ENCODE measurements around the gene GALR1. TPM values are rescaled to one million over a fixed set of nuclear protein-coding genes. Genes with fewer than 3 reads are reported as not detected.

GALR1 gene
- total RNA-seq, 1 donor from 2014 or later = 0.06 TPM

DNA sequence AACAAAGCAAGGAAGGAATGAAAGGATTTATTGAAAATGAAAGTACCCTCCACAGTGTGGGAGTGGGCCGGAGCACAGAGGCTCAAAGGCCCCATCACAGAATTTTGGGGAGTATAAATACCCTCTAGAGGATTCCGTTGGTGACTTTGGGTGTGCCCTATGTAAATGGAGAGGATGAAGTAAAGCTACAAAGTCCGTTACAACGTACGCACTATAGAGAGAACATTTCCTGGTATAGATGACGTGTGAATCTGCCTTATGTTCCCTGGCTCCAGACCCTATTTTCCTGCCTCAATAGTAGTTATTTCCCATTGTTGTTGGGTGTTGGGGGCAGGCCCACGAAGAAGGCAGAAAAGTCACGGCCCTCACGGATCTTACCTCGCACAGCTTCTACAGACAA lies 65.3 kb downstream of the GALR1 start:
- ATAC-seq (no peak), DNase-seq (no peak)
- intact Hi-C loops (cut with DNase I) = no loop called here
- H3K9me3 ChIP-seq = no peaks in the 10 kb centered on the region
- no peaks in the 10 kb centered on the region for H3K4me1 ChIP-seq
- no peaks in the 10 kb centered on the region for H3K27me3 ChIP-seq
- TF ChIP-seq, protein P1, sequence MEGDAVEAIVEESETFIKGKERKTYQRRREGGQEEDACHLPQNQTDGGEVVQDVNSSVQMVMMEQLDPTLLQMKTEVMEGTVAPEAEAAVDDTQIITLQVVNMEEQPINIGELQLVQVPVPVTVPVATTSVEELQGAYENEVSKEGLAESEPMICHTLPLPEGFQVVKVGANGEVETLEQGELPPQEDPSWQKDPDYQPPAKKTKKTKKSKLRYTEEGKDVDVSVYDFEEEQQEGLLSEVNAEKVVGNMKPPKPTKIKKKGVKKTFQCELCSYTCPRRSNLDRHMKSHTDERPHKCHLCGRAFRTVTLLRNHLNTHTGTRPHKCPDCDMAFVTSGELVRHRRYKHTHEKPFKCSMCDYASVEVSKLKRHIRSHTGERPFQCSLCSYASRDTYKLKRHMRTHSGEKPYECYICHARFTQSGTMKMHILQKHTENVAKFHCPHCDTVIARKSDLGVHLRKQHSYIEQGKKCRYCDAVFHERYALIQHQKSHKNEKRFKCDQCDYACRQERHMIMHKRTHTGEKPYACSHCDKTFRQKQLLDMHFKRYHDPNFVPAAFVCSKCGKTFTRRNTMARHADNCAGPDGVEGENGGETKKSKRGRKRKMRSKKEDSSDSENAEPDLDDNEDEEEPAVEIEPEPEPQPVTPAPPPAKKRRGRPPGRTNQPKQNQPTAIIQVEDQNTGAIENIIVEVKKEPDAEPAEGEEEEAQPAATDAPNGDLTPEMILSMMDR (IDR thresholded peaks at IDR 0.05) = no peak
- no peak overlapping the region for H3K4me3 ChIP-seq
- H3K36me3 ChIP-seq = no peaks in the 10 kb centered on the region
- H3K27ac ChIP-seq = no peak overlapping the region

- H3K4me3 ChIP-seq = no peak overlapping the region
- no peaks in the 10 kb centered on the region for H3K9me3 ChIP-seq
- no peaks in the 10 kb centered on the region for H3K36me3 ChIP-seq
- intact Hi-C loops (cut with DNase I) = no loop called here
- H3K27me3 ChIP-seq = peaks cover 4% of the 10 kb centered on the region
- TF ChIP-seq, protein P1 (IDR thresholded peaks at IDR 0.05) = no peak
- no peak overlapping the region for H3K27ac ChIP-seq
- ATAC-seq (no peak), DNase-seq (no peak)
- no peaks in the 10 kb centered on the region for H3K4me1 ChIP-seq
Observed at GRCh38 chr18:77316008-77316407, 66.4 kb downstream of the GALR1 start.

- ATAC-seq = no peak
Observed at GRCh38 chr18:77316641-77317040, 67.0 kb downstream of the GALR1 start.

DNA sequence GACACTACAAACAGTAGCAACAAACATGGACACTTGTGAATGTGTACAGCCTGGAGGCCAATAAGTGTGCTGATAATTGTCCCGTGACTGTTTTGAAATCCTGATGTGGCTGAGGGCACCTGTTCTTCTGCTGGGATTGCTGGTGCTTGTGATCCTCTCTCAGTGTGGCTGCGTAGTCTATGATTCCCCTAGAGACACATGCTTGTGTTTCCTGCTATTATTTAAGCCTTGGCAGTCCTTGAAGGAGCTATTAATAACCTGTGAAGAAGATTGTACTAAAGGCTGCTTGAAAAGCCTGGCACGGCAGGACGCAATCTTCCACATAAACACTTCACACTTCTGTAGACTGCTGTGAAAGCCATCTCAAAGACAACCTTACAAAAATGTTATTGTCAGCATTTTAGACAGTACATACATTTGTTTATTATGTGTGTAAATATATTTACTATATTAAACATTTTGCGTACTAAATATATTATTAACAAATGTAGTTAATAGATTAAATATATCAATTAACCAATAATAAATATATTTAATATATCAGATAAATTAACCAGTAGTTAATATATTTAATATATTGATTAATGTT lies 71.4 kb downstream of the GALR1 start:
- no peak for DNase-seq
- TF ChIP-seq, protein P1 (IDR thresholded peaks at IDR 0.05) = no peak
- no peaks in the 10 kb centered on the region for H3K36me3 ChIP-seq
- intact Hi-C loops (cut with DNase I) = no loop called here
- no peak overlapping the region for H3K4me3 ChIP-seq
- H3K27ac ChIP-seq = no peak overlapping the region
- H3K4me1 ChIP-seq = no peaks in the 10 kb centered on the region
- H3K27me3 ChIP-seq = peaks cover 9% of the 10 kb centered on the region
- H3K9me3 ChIP-seq = no peaks in the 10 kb centered on the region
- ATAC-seq = no peak

More at GRCh38 chr18:77316641-77317040, 67.0 kb downstream of the GALR1 start:
- TF ChIP-seq, protein P1 (IDR thresholded peaks at IDR 0.05) = no peak
- Histone ChIP-seq H3K9me3 (no peaks in the 10 kb centered on the region), H3K27me3 (peaks cover 5% of the 10 kb centered on the region), H3K27ac (no peak overlapping the region), H3K36me3 (no peaks in the 10 kb centered on the region), H3K4me1 (no peaks in the 10 kb centered on the region), H3K4me3 (no peak overlapping the region)
- no peak for DNase-seq
- intact Hi-C loops (cut with DNase I) = no loop called here

GRCh38 chr18:77321823-77322805 lies 72.5 kb downstream of the GALR1 start:
- TF ChIP-seq, protein P1 (IDR thresholded peaks at IDR 0.05) = no peak
- Histone ChIP-seq H3K27me3 (peaks cover 9% of the 10 kb centered on the region), H3K27ac (no peak overlapping the region), H3K4me1 (no peaks in the 10 kb centered on the region), H3K9me3 (no peaks in the 10 kb centered on the region), H3K4me3 (no peak overlapping the region), H3K36me3 (no peaks in the 10 kb centered on the region)
- ATAC-seq (no peak), DNase-seq (no peak)
- intact Hi-C loops (cut with DNase I) = no loop called here
